Inferior parietal cortex (tissue), 1 donor: Measurements from ENCODE around the gene SGPP1.
"Not testable (repeated sequence)": the region's sequence is repeated elsewhere in the genome, so short reads cannot be mapped to it uniquely, and the experiment has no call there.

Experiments
- DNase-seq: peaks from one replicate; pipeline ENCODE4 v3.0.0-alpha.2; 2016; ENCODE audit errors: extremely low spot score

SGPP1 gene

DNA sequence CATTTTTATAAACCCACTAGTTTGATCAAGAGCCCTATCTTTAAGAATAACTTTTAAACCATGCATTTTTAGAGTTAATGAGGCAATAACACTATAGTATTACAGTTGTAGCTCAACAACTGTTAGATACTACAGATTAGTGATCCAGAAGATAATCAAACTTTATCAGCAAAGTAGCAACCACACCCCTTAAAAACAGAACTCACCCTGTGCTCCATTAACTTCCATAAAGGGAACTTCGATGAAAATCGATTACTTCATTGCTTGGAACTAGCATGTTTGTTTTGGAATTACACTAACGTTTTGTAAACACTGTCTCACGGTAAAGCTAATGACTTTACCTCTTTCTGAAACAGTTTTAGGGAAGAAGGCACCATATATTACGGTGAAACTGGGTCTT is 1.4 kb downstream of the SGPP1 start:
- DNase-seq, result peak; percentile 31

GRCh38 chr14:63725786-63726460 is 1.9 kb downstream of the SGPP1 start:
- peak; percentile 29 for DNase-seq

DNA sequence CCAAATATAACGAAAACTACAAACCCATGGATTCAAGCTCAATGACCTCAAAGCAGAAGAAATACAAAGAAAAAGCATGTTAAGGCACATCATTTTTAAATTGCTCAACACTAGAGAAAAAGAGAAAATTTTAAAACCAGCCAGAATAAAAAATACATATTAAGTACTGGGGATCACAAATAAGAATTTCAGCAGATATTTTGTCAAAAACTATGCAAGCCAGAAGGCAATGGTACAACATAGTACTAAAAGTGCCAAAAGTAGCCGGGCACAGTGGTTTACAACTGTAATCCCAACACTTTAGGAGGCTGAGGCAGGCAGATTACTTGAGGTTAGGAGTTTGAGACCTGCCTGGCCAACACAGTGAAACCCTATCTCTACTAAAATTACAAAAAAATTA is 10.2 kb downstream of the SGPP1 start:
- no peak for DNase-seq

GRCh38 chr14:63715360-63715759 is 12.5 kb downstream of the SGPP1 start:
- no peak for DNase-seq

- no peak for DNase-seq
These were observed 14.1 kb downstream of the SGPP1 start for GRCh38 chr14:63713764-63714163.

DNA sequence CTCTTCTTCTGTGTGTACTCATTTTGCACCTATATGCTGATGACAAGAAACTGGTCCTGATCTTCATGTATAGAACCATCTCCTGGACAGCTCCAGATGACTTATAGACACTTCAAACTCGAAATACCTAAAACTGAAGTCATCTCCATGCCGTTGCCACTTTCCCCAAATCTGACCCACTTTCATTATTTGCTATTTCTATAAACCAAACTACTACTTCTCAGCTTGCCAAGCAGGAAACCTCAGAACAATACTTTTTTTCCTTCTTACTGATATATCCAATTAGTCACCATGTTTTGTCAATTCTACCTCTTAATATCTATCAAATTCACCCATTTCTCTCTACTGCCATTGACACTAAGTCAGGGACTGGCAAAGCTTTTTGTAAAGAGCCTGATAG is 14.8 kb downstream of the SGPP1 start:
- DNase-seq, result no peak

DNA sequence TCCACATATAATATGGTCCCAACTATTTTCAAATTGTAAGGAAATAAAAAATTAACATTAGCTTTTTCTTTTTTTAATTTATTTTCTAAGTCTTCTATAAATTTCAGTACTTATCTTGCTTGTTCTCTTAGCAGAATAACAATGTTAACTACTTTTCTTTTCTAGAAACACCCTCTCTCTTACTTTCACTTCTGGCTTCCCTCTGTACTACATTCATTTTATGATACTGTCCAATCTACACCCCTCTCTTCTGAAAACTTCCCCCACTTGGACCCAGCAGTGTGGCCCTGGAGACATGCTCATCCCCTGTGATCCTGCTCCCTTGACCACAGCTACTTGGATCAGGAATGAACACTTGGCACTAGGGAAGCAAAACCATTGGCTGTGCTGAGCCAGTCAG is 15.7 kb downstream of the SGPP1 start:
- DNase-seq, result no peak

DNA sequence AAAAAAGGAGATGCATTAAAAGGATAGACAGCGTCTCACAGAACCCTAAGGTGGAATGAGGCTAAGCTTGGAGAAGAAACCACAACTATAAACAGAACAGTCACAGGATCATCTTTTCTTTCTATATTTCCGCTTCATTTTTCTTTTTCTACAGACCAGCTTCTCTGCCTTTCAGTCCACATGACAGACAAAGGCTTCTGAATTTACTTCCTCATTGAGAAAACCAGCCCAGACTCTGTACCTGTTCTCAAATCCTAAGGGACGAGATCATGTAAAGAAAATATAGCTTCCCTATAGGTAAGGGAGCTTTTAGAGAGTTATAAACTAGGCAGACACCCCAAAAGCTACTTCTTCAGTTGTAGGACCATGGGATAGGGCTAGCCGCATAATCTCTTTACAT is 17.4 kb downstream of the SGPP1 start:
- no peak for DNase-seq

DNA sequence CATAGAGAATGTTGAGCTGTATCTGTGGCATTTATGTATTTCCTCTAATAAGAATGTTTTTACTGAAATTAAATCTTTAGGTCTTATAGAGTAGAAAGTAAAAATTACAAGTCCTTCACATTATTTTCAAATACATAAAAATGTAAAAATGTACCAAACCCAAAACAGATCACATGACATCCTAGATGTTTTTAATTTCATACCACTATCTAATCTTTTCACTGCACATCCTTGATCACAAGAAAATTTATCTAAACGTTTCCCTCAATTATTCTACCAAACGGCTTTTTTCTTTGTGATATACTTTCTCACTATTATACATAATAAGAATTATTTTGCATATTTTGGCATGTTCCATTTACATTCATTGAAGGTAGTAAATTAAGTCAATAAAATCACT is 18.3 kb downstream of the SGPP1 start:
- DNase-seq, result no peak

DNA sequence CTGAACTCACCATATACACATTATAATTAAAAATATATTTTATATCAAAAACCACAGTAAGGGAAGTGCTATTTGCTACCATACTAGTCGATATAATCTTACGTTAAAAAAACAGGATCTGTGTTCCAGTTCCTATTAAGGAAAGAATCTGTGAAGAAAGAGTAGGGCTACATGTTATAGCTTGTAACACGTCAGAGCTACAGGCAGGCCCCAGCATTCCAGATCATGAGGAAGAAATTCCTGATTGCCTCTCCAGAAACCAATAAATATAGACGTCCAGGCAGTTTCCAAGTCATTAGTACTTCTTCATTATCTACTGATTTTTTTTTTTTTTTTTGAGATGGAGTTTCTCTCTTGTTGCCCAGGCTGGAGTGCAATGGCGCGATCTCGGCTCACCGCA is 20.6 kb downstream of the SGPP1 start:
- DNase-seq, result no peak

DNA sequence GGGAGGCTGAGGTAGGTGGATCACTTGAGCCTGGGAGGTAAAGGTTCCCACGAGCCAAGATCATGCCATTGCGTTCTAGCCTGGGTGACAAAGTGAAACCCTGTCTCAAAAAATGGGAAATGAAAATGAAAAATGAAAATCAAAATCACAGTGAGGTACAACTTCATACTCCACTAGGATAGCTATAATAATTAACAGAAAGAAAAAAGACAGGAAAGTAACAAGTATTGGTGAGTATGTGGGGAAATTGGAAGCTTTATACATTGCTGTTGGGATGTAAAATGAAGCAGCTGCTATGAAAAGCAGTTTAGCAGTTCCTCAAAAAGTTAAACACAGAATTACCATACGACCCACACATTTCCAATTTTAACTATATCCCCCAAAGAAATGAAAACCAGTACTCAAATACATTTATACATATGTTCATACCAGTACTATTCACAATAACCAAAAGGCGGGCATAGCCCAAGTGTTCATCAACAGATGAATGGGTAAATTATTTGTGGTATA is 22.2 kb downstream of the SGPP1 start:
- DNase-seq, result peak; percentile 11

DNA sequence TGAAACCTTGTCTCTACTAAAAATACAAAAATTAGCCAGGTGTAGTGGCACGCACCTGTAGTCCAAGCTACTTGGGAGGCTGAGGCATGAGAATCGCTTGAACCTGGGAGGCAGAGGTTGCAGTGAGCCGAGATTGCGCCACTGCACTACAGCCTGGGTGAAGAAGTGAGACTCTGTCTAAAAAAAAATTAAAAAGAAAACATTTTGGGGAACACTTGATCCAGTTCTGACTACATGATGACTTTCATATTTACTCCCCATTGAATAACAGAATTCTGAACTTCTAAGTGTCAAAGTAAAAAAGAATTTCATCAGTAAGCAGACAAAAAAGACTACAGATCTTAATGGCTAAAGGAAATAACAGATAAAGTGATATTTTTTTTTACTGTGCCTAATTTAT is 25.3 kb downstream of the SGPP1 start:
- not testable (repeated sequence) for DNase-seq

DNA sequence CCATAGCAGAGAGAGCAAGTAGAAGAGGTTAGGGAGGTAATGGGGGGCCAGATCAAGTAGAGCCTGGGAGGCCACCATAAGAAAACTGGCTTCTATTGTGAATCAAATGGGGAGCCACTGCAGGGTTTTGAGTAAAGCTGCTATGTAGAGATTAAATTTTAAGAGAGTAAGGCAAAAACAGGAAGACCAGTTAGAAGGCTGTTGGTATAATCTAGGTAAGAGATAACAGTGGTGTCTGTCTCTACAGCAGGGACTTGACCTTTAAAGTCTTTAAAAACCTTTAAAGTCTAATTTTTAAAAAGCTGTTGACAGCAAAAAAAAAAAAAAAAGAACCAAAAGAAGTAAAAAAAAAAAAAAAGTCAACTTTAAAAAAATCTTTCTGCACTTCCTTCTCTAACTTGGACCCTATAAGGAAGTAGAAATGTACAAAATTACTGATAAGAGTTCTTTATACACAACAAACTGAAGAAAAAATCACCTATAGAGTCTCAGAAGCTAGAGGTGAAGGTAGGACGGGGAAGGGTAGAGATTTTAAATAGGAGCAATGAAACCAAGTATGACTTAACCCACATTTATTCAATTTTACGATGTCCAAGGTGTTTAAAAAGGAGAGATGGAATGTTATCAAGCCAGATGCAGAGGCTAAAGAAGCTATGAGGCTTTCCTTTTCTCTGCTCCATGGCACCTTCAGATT is 26.1 kb downstream of the SGPP1 start:
- no peak for DNase-seq

DNA sequence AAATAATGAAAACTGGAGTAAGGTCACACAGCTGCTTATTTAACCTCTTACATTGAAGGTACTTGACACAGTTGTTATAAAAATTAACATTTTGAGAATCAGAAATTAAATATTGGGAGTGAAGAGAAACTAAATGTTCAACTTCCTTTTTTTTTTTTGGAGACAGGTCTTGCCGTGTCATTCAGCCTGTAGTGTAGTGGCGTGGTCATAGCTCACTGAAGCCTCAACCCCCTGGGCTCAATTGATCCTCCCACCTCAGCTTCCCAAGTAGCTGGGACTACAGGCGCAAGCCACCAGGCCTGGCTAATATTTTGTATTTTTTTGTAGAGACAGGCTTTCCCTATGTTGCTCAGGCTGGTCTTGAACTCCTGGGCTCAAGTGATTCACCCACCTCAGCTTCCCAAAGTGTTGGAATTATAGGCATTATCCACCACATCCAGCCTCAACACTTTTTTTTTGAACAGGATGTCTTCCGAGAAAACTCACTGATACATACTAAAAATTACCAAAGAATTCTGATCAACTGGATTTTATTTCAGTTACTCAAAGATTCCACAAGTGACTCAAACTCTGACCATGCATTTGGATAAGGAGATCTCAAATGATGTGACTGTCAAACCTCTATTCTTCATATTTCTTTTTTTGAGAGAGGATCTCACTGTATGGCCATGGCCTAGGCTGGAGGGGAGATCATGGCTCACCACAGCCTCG is 35.4 kb downstream of the SGPP1 start:
- no peak for DNase-seq

GRCh38 chr14:63689132-63689531 is 38.7 kb downstream of the SGPP1 start:
- DNase-seq, result no peak

GRCh38 chr14:63686926-63687325 is 40.9 kb downstream of the SGPP1 start:
- no peak for DNase-seq

DNA sequence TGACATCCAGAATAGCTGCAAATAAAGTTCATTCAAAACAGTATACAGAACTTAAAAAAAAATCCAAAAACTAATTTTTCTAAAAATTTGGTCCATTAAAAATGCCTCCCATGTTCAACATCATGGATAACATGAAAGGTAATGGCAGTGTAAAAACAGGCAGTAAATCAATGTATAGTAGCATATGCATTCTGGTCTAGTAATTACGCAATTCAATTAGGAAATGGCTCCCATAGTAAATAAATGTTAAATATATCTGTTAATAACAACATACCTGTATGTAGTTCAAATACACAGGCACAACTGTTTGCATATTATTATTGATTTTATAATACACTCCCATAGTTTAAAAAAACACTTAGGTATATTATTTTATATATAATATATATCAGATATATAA is 42.5 kb downstream of the SGPP1 start:
- DNase-seq, result no peak

DNA sequence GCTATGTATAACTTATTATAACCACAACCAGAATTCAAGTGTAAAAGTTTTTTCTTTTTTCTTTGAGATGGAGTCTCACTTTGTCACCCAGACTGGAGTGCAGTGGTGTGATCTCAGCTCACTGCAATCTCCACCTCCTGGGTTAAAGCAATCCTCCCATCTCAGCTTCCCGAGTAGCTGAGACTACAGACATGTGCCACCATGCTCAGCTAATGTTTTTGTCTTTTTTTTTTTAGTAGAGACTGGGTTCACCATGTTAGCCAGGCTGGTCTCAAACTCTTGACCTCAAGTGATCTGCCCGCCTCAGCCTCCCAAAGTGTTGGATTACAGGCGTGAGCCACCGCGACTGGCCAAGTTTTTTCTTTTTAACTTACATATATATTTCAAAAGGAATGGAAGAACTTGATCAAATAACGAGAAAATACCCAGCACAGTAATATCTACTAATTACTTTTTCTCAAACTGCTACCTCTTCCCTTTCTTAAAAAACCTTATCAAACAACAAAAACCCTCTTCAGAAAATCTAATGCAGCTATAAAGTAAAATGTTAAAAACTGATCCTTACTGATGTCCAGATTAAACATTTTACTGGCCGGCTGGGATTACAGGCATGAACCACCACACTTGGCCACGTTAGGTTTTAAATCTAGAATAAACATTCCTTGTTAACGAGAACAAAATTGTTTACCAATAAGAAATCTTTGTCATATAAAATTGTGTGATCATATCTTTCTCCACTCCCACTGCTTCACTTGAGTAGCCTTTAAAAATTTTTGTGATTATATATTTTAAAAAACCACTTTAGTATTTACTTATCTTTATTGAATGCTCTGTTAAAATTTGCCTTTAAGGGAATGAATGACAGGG is 44.9 kb downstream of the SGPP1 start:
- no peak for DNase-seq

DNA sequence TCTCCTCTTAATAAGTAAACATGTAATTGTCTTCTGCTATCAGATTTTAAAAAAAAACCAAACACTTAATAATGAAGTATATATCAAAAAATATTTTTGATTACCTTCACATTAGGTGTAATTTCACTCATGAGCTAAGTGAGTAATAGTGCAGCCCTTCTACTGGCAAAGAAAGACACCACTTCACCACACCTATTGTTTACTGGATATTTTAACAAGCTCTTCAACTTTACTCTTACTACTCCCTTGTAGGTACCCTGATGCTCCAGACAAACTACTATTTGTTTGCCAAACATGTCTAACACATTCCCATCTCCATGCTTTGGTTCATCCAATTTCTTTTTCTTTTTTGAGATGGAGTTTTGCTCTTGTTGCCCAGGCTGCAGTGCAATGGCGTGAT is 49.3 kb downstream of the SGPP1 start:
- DNase-seq, result no peak

- DNase-seq, result no peak
These were observed 49.9 kb downstream of the SGPP1 start for GRCh38 chr14:63677891-63678379.

- no peak for DNase-seq
These were observed 51.2 kb downstream of the SGPP1 start for GRCh38 chr14:63676615-63677014.
